Transverse colon (tissue), 4 donors: ENCODE results near the gene EYA3. TPM values are rescaled to one million over a fixed set of nuclear protein-coding genes. Genes with fewer than 3 reads are reported as not detected.

Experiments
- DNase-seq: peaks from one replicate; pipeline ENCODE4 v3.0.0-alpha.2; 2019
- H3K27ac ChIP-seq, 4 donors: fragments of 200-600 bp; sonication (generic); 2 replicates each; pipeline ENCODE4 v1.5.1; 2016 to 2018; ENCODE audit warnings: inconsistent platforms in 4 of 4
- H3K27me3 ChIP-seq: fragments of 200-600 bp; sonication (generic); 2 replicates; pipeline ENCODE4 v1.5.1; 2017; ENCODE audit warnings: inconsistent platforms
- H3K36me3 ChIP-seq, 4 donors: fragments of 200-600 bp; sonication (generic); 2 replicates each; pipeline ENCODE4 v1.5.1; 2017 to 2019; ENCODE audit warnings: inconsistent platforms in 4 of 4
- H3K4me1 ChIP-seq, 4 donors: fragments of 200-600 bp; sonication (generic); 2 replicates each; pipeline ENCODE4 v1.5.1; 2017 to 2020; ENCODE audit warnings: inconsistent platforms in 4 of 4
- H3K4me3 ChIP-seq, 4 donors: fragments of 200-600 bp; sonication (generic); 1 replicate in 1 of 4; 2 replicates in 3 of 4; pipeline versions ENCODE4 v1.5.1 to v1.6.1; 2017 to 2019; ENCODE audit warnings: inconsistent platforms in 4 of 4
- H3K9me3 ChIP-seq, 2 donors: fragments of 200-600 bp; sonication (generic); 2 replicates each; pipeline ENCODE4 v1.5.1; 2017 to 2019; ENCODE audit warnings: inconsistent platforms in 2 of 2
- EP300 ChIP-seq: sonication (generic); formaldehyde crosslinking; IDR thresholded peaks from one replicate; pipeline ENCODE4 v1.6.1; 2017; ENCODE audit warnings: antibody characterized with exemption, low read depth
- POLR2A ChIP-seq: fragments of 450-650 bp; IDR thresholded peaks from one replicate; pipeline ENCODE4 v1.6.1; 2016; ENCODE audit warnings: antibody characterized with exemption, mild to moderate bottlenecking, moderate library complexity
- POLR2AphosphoS5 ChIP-seq, 3 donors: sonication (generic); formaldehyde crosslinking; IDR thresholded peaks; one replicate each; pipeline ENCODE4 v1.6.1; 2016; ENCODE audit warnings: antibody characterized with exemption in 3 of 3
- WGBS, 2 donors: methylation state at CpG; one replicate each; pipeline ENCODE4 v1.1.5; 2018; ENCODE audit warnings: low coverage in 1 of 2; 5-methylcytosine and 5-hydroxymethylcytosine counted together
- in situ Hi-C, 4 donors: fragments of 200-750 bp; cut with MboI; loops; one replicate each; pipeline versions ENCODE4 v1.15.0 to v1.15.1; 2017; ENCODE audit warnings: low sequenced_read_pairs in 3 of 4, low pct_ligation_motif_present in 1 of 4, low pct_unique_long_range_greater_than_20kb in 1 of 4
- intact Hi-C: fragments of 100-400 bp; cut with DNase I; formaldehyde crosslinking; loops from one replicate; pipeline ENCODE4 v1.15.1; 2023; ENCODE audit warnings: low total_unique reads
- total RNA-seq, 4 donors: library from RNA; depleted of rRNA; stranded (reverse); fragments of >200 nt; gene quantifications; one replicate each; pipeline ENCODE4 v1.1.0, GENCODE V29; 2016
- TF ChIP-seq, protein P1 (sequence below), 5 experiments: fragments of 200-600 bp in 3 of 5; fragments of 450-650 bp in 2 of 5; sonication (generic) in 3 of 5; IDR thresholded peaks; 1 replicate in 2 of 5; 2 replicates in 3 of 5; pipeline ENCODE4 v1.5.1; 2016 to 2017; ENCODE audit warnings: antibody characterized with exemption in 5 of 5, inconsistent platforms in 3 of 5, mild to moderate bottlenecking in 2 of 5, moderate library complexity in 1 of 5

The EYA3 gene
- total RNA-seq, 4 donors from 2014 or later, result 14.6 to 50.2 (median 18.5) TPM

DNA sequence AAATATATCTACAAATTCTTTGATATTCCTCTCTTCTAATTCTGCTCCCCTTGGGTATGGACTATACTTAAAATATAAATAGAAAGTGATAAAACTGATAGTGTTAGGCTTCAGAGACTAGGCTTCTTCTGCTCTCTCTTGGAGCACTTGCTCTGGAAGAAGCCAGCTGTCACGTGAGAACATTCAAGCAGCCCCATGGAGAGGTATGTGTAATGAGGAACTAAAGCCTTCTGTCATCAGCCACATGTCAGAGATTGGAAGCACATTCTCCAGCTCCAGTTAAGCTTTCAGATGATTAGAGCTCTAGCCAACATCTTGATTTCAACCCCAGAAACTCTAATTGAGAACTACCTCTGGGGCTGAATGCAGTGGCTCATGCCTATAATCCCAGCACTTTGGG lies 94.3 kb downstream of the EYA3 start:
- no peaks in the 10 kb centered on the region for H3K4me1 ChIP-seq
- no peak for TF ChIP-seq EP300
- TF ChIP-seq, protein P1, sequence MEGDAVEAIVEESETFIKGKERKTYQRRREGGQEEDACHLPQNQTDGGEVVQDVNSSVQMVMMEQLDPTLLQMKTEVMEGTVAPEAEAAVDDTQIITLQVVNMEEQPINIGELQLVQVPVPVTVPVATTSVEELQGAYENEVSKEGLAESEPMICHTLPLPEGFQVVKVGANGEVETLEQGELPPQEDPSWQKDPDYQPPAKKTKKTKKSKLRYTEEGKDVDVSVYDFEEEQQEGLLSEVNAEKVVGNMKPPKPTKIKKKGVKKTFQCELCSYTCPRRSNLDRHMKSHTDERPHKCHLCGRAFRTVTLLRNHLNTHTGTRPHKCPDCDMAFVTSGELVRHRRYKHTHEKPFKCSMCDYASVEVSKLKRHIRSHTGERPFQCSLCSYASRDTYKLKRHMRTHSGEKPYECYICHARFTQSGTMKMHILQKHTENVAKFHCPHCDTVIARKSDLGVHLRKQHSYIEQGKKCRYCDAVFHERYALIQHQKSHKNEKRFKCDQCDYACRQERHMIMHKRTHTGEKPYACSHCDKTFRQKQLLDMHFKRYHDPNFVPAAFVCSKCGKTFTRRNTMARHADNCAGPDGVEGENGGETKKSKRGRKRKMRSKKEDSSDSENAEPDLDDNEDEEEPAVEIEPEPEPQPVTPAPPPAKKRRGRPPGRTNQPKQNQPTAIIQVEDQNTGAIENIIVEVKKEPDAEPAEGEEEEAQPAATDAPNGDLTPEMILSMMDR (IDR thresholded peaks at IDR 0.05), result no peak
- TF ChIP-seq POLR2AphosphoS5 (IDR thresholded peaks at IDR 0.05), result no peak
- no peak for TF ChIP-seq POLR2A
- 50 to 89% methylated on average over 1 of the region's 1 CpG for WGBS, 2 donors
- H3K9me3 ChIP-seq, result no peaks in the 10 kb centered on the region
- H3K4me3 ChIP-seq, result no peak overlapping the region
- no peak for DNase-seq
- peaks cover 0 to 73% (median 20%) of the 10 kb centered on the region in 4 donors for H3K36me3 ChIP-seq
- in situ Hi-C loops (loop anchor here in 1 of 4 donors (25.0 kb wide), 1 partner anchor 132 kb away; the partner anchor contains the start of gene THEMIS2), intact Hi-C loops (no loop called here)
- H3K27ac ChIP-seq, result no peak overlapping the region
- no peaks in the 10 kb centered on the region for H3K27me3 ChIP-seq

DNA sequence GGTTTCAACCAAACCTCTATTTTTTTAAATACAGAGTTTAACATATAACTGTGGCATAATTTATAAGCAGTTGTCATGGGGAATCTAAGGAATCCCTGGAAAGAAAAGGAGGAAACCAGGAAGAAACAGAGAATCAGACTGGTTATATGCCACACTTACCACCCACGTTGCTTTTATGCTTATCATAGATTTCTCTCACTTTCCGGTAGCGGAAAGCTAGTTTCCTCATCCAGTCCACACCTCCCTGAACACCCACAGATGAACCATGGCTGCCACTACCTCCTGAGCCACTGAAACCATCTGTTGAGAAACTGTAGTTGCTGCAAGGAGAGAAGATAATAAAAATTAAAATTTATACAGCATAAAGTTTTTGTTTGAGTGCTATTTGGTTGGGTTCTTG lies 95.2 kb downstream of the EYA3 start:
- no peaks in the 10 kb centered on the region for H3K4me1 ChIP-seq
- peak overlapping the region in 1 of 4 donors; percentile 16 for H3K27ac ChIP-seq
- in situ Hi-C loops (loop anchor here in 1 of 4 donors (25.0 kb wide), 1 partner anchor 131 kb away; the partner anchor contains the start of gene THEMIS2), intact Hi-C loops (no loop called here)
- H3K36me3 ChIP-seq, result peaks cover 0 to 72% (median 20%) of the 10 kb centered on the region in 4 donors
- H3K27me3 ChIP-seq, result no peaks in the 10 kb centered on the region
- no peak overlapping the region for H3K4me3 ChIP-seq
- no peak for TF ChIP-seq POLR2AphosphoS5 (IDR thresholded peaks at IDR 0.05)
- TF ChIP-seq EP300, result no peak
- TF ChIP-seq, protein P1 (IDR thresholded peaks at IDR 0.05), result no peak
- 64 to 69% methylated on average over 3 of the region's 3 CpGs for WGBS, 2 donors
- no peak for DNase-seq
- no peaks in the 10 kb centered on the region for H3K9me3 ChIP-seq

DNA sequence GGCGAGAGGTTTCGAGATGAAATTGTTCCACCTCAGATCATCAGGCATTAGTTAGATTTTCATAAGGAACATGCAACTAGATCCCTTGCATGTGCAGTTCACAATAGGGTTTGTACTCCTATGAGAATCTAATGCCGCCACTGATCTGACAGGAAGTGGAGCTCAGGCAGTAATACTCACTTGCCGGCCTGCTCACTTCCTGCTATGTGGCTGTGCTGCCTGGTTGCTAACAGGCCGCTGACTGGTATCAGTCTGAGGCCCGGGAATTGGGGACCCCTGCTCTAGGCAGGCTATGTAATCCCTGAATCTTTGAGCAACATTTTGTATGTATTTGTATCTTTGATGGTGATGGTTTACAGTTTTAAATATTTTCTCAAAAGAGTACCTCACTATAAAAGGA lies 96.1 kb downstream of the EYA3 start:
- H3K36me3 ChIP-seq, result peaks cover 0 to 71% (median 16%) of the 10 kb centered on the region in 4 donors
- H3K27me3 ChIP-seq, result no peaks in the 10 kb centered on the region
- no peak for DNase-seq
- 68 to 81% methylated on average over 4 to 6 of the region's 6 CpGs for WGBS, 2 donors
- no peaks in the 10 kb centered on the region for H3K9me3 ChIP-seq
- no peak for TF ChIP-seq POLR2A
- TF ChIP-seq, protein P1 (IDR thresholded peaks at IDR 0.05), result no peak
- no peak for TF ChIP-seq POLR2AphosphoS5 (IDR thresholded peaks at IDR 0.05)
- no peak for TF ChIP-seq EP300
- H3K27ac ChIP-seq, result no peak overlapping the region
- no peaks in the 10 kb centered on the region for H3K4me1 ChIP-seq
- intact Hi-C loops, result no loop called here
- H3K4me3 ChIP-seq, result no peak overlapping the region
- in situ Hi-C loops, result loop anchor here in 1 of 4 donors (25.0 kb wide), 1 partner anchor 130 kb away; the partner anchor contains the start of gene THEMIS2

DNA sequence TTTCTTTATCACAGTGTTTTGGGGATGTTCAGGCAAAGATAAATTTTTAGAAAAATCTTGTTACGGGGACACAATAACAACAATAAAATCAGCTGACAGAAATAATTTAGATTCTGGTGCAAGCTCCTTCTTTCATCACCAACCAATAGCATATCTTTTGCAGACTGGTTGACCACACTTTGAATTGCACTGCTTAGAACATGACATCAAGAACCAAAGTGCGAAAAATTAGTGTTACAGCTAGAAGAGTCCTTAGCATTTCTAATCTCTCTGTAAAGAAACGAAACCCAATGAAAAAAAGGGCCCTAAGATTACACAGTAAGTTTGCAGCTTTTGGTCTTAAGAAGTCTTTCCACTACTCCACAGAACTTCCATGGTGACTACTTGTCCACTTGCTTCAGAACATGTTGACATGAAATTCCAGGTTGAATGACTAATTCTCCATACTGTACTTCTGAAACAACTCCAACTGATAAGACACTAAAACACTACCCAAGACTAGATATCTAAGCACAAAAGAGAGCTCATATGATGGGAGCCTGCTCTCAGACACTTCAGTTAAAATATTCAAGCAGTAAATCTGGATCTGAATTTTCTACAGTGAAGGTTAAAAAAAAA lies 97.4 kb downstream of the EYA3 start:
- no peak for TF ChIP-seq POLR2A
- TF ChIP-seq, protein P1 (IDR thresholded peaks at IDR 0.05), result no peak
- TF ChIP-seq EP300, result no peak
- TF ChIP-seq POLR2AphosphoS5 (IDR thresholded peaks at IDR 0.05), result no peak
- H3K36me3 ChIP-seq, result peaks cover 0 to 65% (median 14%) of the 10 kb centered on the region in 4 donors
- H3K4me3 ChIP-seq, result no peak overlapping the region
- no peaks in the 10 kb centered on the region for H3K4me1 ChIP-seq
- intact Hi-C loops (no loop called here), in situ Hi-C loops (loop anchor here in 1 of 4 donors (25.0 kb wide), 1 partner anchor 129 kb away; the partner anchor contains the start of gene THEMIS2)
- DNase-seq, result no peak
- no peaks in the 10 kb centered on the region for H3K9me3 ChIP-seq
- no peak overlapping the region for H3K27ac ChIP-seq
- 92 to 93% methylated on average over 3 of the region's 3 CpGs for WGBS, 2 donors
- H3K27me3 ChIP-seq, result no peaks in the 10 kb centered on the region
